ENCODE measurements around the gene MYH13. TPM values are rescaled to one million over a fixed set of nuclear protein-coding genes. Genes with fewer than 3 reads are reported as not detected.

Gene MYH13
- total RNA-seq, 2 experiments from 2014 or later, result not detected

DNA sequence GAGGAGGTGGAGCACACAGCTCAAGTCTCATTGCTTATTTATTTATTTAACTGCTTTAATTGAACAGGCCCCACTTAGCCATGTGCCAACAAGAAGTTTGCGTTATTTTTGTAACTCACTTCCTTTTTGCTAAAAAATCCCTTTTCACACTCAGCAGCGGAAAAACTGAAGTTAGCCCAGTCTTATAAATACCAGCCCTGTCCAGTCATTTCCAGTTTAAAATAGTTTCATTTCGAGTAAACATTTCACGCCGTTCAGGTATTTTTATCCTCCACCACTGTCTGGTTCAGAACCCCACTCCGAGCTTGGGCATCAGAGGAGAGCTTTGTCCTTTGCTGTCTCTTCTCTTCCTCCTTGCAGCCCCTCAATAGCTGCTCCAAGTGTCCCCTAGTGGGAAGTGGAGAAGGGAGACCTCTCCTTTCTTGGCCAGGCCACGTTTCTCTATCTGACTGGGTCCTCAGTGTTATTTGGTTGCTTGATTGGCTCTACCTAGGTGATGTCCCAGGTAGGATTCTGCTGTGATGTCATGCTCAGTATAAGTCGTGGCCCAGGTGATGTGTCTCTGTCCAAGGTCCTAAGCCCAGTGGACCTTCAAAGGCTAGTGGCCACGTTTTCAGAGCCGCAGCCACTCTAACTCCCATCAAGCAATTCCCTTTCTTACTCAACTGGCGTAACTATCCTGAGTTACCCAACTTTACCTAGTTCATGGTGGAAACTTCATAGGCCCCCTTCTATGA lies 121.4 kb downstream of the MYH13 start:
- H3K4me3 Mint-ChIP-seq, result no peak overlapping the region
- H3K27ac Mint-ChIP-seq, result no peak overlapping the region
- no peaks in the 10 kb centered on the region for H3K4me1 Mint-ChIP-seq (ENCODE audit: low read depth)
- no peaks in the 10 kb centered on the region for H3K4me1 ChIP-seq (ENCODE audit: insufficient read depth, low read length)
- intact Hi-C loops (cut with DNase I, micrococcal nuclease), result no loop called here
- no peaks in the 10 kb centered on the region for H3K27me3 ChIP-seq (ENCODE audit: control insufficient read depth in 1 of 2, insufficient read depth in 2 of 2, low read length in 2 of 2)
- ATAC-seq (ENCODE audit: poor library complexity) (no peak), DNase-seq (no peak)
- peaks cover 10% of the 10 kb centered on the region for H3K27me3 Mint-ChIP-seq
- no peaks in the 10 kb centered on the region for H3K36me3 ChIP-seq (ENCODE audit: insufficient read depth, low read length)
- H3K9me3 ChIP-seq (ENCODE audit: control insufficient read depth in 1 of 2, insufficient read depth in 1 of 2, low read length in 2 of 2), result peaks cover 0 to 4% of the 10 kb centered on the region in 2 experiments
- no peak overlapping the region for H3K4me3 ChIP-seq (ENCODE audit: low read length)
- TF ChIP-seq, protein P1, sequence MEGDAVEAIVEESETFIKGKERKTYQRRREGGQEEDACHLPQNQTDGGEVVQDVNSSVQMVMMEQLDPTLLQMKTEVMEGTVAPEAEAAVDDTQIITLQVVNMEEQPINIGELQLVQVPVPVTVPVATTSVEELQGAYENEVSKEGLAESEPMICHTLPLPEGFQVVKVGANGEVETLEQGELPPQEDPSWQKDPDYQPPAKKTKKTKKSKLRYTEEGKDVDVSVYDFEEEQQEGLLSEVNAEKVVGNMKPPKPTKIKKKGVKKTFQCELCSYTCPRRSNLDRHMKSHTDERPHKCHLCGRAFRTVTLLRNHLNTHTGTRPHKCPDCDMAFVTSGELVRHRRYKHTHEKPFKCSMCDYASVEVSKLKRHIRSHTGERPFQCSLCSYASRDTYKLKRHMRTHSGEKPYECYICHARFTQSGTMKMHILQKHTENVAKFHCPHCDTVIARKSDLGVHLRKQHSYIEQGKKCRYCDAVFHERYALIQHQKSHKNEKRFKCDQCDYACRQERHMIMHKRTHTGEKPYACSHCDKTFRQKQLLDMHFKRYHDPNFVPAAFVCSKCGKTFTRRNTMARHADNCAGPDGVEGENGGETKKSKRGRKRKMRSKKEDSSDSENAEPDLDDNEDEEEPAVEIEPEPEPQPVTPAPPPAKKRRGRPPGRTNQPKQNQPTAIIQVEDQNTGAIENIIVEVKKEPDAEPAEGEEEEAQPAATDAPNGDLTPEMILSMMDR (IDR thresholded peaks at IDR 0.05), result no peak
- H3K9me3 Mint-ChIP-seq, result no peaks in the 10 kb centered on the region
- no peaks in the 10 kb centered on the region for H3K36me3 Mint-ChIP-seq (ENCODE audit: low read depth)
- no peak overlapping the region for H3K27ac ChIP-seq (ENCODE audit: low read depth in 1 of 2, low read length in 2 of 2)
- POLR2A ChIA-PET, result no interaction called here
- CTCF ChIA-PET, result no interaction called here

Other genes with a start within 250 kb of the MYH13 start
- 1 to 10 TPM; 1.8 to 3.4 TPM for gene GAS7, start 174.4 kb downstream of the MYH13 start, total RNA-seq
- not detected for gene MYH8, start 48.9 kb upstream of the MYH13 start, total RNA-seq
- not detected for gene MYH4, start 96.6 kb upstream of the MYH13 start, total RNA-seq
- not detected for gene MYH1, start 145.5 kb upstream of the MYH13 start, total RNA-seq
- not detected for gene MYH2, start 176.7 kb upstream of the MYH13 start, total RNA-seq

All from CD4-positive, alpha-beta T cell (primary cell).